Left ventricle myocardium superior (tissue), 1 donor: ENCODE results near the gene MSRB1. TPM values are rescaled to one million over a fixed set of nuclear protein-coding genes. Genes with fewer than 3 reads are reported as not detected.

Experiments used
- total RNA-seq: library from RNA; stranded (reverse); fragmentation: NEBNext Ultra II Directional; extraction: Animal tissue kit (Norgen Biotek cat#: 25700); gene quantifications from one replicate; pipeline ENCODE4 v1.2.1, GENCODE V29; 2021
- donor health status: DM: no; HTN: yes; CAD: no; lungs with severe emphysema.

The MSRB1 gene
- total RNA-seq, 1 donor from 2014 or later, result 25.9 TPM

Other genes with a start within 250 kb of the MSRB1 start
- gene MAPK8IP3, start 237.0 kb downstream of the MSRB1 start, total RNA-seq, result 80.3 TPM
- gene NME3, start 171.7 kb downstream of the MSRB1 start, total RNA-seq, result 38.3 TPM
- 8.1 TPM for gene EME2, start 170.4 kb downstream of the MSRB1 start, total RNA-seq
- gene MRPS34, start 170.1 kb downstream of the MSRB1 start, total RNA-seq, result 85.9 TPM
- 40.8 TPM for gene SPSB3, start 160.6 kb downstream of the MSRB1 start, total RNA-seq
- gene NUBP2, start 160.2 kb downstream of the MSRB1 start, total RNA-seq, result 36.6 TPM
- gene IGFALS, start 149.5 kb downstream of the MSRB1 start, total RNA-seq, result not detected
- 182 TPM for gene HAGH, start 116.4 kb downstream of the MSRB1 start, total RNA-seq
- gene FAHD1, start 116.0 kb downstream of the MSRB1 start, total RNA-seq, result 30.0 TPM
- not detected for gene MEIOB, start 71.0 kb downstream of the MSRB1 start, total RNA-seq
- not detected for gene HS3ST6, start 24.8 kb downstream of the MSRB1 start, total RNA-seq
- gene RPL3L, start 11.5 kb upstream of the MSRB1 start, total RNA-seq, result 315 TPM
- 769 TPM for gene NDUFB10, start 16.3 kb upstream of the MSRB1 start, total RNA-seq
- gene RPS2, start 21.6 kb upstream of the MSRB1 start, total RNA-seq, result 788 TPM
- gene RNF151, start 23.7 kb upstream of the MSRB1 start, total RNA-seq, result not detected
- 24.4 TPM for gene TBL3, start 28.9 kb upstream of the MSRB1 start, total RNA-seq
- gene NOXO1, start 38.3 kb upstream of the MSRB1 start, total RNA-seq, result not detected
- 32.2 TPM for gene GFER, start 41.0 kb upstream of the MSRB1 start, total RNA-seq
- gene SYNGR3, start 46.8 kb upstream of the MSRB1 start, total RNA-seq, result 1.0 TPM
- 16.0 TPM for gene ZNF598, start 66.6 kb upstream of the MSRB1 start, total RNA-seq
- gene NPW, start 76.6 kb upstream of the MSRB1 start, total RNA-seq, result not detected
- gene NHERF2, start 83.7 kb upstream of the MSRB1 start, total RNA-seq, result 235 TPM
- 22.7 TPM for gene NTHL1, start 104.6 kb upstream of the MSRB1 start, total RNA-seq
- 83.0 TPM for gene TSC2, start 104.8 kb upstream of the MSRB1 start, total RNA-seq
- 92.9 TPM for gene PKD1, start 192.7 kb upstream of the MSRB1 start, total RNA-seq
- 1.7 TPM for gene RAB26, start 205.4 kb upstream of the MSRB1 start, total RNA-seq
- gene TRAF7, start 212.6 kb upstream of the MSRB1 start, total RNA-seq, result 21.4 TPM